Progenitor cell of endocrine pancreas (in vitro differentiated cells): ENCODE data around the gene SHROOM1. TPM values are rescaled to one million over a fixed set of nuclear protein-coding genes. Genes with fewer than 3 reads are reported as not detected.
"Not testable (repeated sequence)": the region's sequence is repeated elsewhere in the genome, so short reads cannot be mapped to it uniquely, and the experiment has no call there.

Experiments used
- DNase-seq: peaks from one replicate; pipeline ENCODE4 v3.0.0; 2021; ENCODE audit warnings: low spot score; ENCODE audit not compliant: unreplicated experiment
- H3K27ac Mint-ChIP-seq: 2 replicates; pipeline ENCODE4 v1.8.0; 2021; ENCODE audit warnings: mild to moderate bottlenecking, moderate library complexity, mixed read lengths
- H3K27me3 Mint-ChIP-seq: 2 replicates; pipeline ENCODE4 v1.8.0; 2021; ENCODE audit warnings: mixed read lengths
- H3K36me3 Mint-ChIP-seq: 2 replicates; pipeline ENCODE4 v1.8.0; 2022; ENCODE audit warnings: mixed read lengths; ENCODE audit not compliant: insufficient read depth
- H3K4me1 Mint-ChIP-seq: 2 replicates; pipeline ENCODE4 v1.8.0; 2021; ENCODE audit warnings: low read depth, mixed read lengths
- H3K4me3 Mint-ChIP-seq: 2 replicates; pipeline ENCODE4 v1.8.0; 2021; ENCODE audit warnings: low read depth, mild to moderate bottlenecking, moderate library complexity, mixed read lengths
- H3K9me3 Mint-ChIP-seq: 2 replicates; pipeline ENCODE4 v1.8.0; 2021; ENCODE audit warnings: low read depth, mixed read lengths
- total RNA-seq: library from RNA; stranded (reverse); gene quantifications from 2 replicates; pipeline ENCODE4 v1.2.1, GENCODE V29; 2021
- TF ChIP-seq, protein P1 (sequence below): fragments of 200-600 bp; sonication (generic); IDR thresholded peaks from one replicate; pipeline ENCODE4 v1.5.0; 2021; ENCODE audit warnings: antibody characterized with exemption, mild to moderate bottlenecking; ENCODE audit not compliant: unreplicated experiment

SHROOM1 gene
- total RNA-seq, 1 donor from 2014 or later, result 10.0 TPM

DNA sequence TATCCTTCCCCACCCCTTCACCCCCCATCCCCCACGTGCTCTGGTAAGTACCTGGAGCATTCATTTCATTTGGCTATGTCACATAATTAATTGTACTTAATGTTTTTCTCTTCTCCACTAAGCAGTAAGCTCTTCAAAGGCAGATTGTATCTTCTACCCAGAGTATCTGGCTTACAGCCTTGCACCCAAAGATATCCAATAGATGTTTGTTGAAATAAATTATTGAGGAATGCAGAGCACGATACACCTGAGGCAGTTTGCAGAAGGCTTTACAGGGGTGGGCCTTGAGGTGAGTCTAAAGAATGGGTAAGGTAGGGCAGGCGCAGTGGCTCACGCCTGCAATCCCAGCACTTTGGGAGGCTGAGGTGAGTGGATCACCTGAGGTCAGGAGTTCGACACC, 19.8 kb downstream of the SHROOM1 start:
- H3K27me3 Mint-ChIP-seq, result peaks cover 39% of the 10 kb centered on the region
- H3K9me3 Mint-ChIP-seq, result no peaks in the 10 kb centered on the region
- no peaks in the 10 kb centered on the region for H3K36me3 Mint-ChIP-seq
- no peak for DNase-seq
- no peak overlapping the region for H3K27ac Mint-ChIP-seq
- H3K4me1 Mint-ChIP-seq, result peaks cover 16% of the 10 kb centered on the region
- TF ChIP-seq, protein P1, sequence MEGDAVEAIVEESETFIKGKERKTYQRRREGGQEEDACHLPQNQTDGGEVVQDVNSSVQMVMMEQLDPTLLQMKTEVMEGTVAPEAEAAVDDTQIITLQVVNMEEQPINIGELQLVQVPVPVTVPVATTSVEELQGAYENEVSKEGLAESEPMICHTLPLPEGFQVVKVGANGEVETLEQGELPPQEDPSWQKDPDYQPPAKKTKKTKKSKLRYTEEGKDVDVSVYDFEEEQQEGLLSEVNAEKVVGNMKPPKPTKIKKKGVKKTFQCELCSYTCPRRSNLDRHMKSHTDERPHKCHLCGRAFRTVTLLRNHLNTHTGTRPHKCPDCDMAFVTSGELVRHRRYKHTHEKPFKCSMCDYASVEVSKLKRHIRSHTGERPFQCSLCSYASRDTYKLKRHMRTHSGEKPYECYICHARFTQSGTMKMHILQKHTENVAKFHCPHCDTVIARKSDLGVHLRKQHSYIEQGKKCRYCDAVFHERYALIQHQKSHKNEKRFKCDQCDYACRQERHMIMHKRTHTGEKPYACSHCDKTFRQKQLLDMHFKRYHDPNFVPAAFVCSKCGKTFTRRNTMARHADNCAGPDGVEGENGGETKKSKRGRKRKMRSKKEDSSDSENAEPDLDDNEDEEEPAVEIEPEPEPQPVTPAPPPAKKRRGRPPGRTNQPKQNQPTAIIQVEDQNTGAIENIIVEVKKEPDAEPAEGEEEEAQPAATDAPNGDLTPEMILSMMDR, result no peak
- H3K4me3 Mint-ChIP-seq, result no peak overlapping the region

DNA sequence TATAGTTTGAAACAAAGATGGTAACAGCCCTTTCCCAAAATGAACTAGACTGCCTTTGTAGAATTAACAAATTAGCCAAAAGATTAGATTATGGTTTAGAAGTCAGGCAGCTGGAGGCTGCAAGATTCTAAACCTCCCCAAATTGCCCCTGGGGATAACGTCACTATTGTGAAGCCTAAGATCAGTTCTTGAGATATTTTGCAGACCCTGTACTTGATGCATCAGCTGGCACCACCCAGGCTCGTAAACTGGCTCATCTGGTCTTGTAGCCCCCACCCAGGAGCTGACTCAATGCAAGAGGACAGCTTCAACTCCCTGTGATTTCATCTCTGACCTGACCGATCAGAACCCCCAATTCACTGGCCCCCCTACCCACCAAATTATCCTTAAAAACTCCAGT, 21.6 kb downstream of the SHROOM1 start:
- Mint-ChIP-seq H3K4me3 (no peak overlapping the region), H3K9me3 (peaks cover 5% of the 10 kb centered on the region), H3K4me1 (peaks cover 16% of the 10 kb centered on the region), H3K36me3 (no peaks in the 10 kb centered on the region), H3K27ac (peak overlapping the region; percentile 27), H3K27me3 (peaks cover 31% of the 10 kb centered on the region)
- no peak for DNase-seq
- TF ChIP-seq, protein P1, result no peak

DNA sequence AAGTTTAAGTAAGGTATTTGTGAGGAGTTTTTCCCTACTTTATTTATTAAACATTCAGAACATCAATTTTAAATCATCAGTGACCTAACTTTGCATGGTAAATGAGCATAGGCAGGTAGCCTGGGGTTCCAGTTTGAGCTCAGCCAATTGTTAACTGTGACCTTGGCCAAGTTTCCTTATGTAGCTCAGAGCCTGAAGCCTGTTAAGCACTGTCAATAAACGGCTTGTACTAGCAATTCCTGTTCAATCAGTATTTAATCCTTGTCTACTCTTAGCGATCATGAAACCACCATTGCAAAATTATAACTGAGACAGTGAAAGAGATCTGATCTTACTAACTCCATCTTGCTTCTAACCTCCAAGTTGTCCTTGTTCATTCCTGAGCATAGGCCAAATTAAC, 22.0 kb downstream of the SHROOM1 start:
- peaks cover 31% of the 10 kb centered on the region for H3K27me3 Mint-ChIP-seq
- peaks cover 16% of the 10 kb centered on the region for H3K4me1 Mint-ChIP-seq

DNA sequence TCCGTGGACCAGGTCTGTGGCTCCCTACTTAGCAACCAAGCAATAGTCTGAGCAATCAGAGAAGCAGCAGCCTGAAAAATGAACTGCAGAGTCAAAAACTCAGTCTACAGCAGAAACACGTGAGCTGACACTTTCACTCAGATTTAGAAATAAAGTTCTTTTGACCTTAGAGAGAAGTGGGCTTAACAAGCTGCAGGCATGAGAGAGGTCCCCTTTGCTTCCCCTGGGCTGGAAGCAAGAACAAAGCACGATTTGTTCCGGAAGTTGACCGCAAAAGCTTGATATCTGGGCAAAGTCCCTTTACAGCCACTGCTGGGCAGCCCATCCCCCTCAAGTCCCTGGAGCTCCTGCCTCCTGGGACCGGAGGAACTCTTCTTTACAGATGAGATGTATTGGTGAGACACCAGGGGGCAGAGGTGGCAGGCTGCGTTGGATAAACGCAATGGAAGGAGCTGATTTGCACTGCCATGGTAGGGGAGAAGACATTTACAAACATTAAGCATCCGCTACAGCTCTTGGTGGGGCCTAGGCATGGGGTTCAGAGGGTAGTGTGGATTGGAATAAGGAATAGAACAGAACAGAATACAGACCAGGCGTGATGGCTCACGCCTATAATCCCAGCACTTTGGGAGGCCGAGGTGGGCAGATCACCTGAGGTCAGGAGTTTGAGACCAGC, 23.1 kb downstream of the SHROOM1 start:
- Mint-ChIP-seq H3K36me3 (no peaks in the 10 kb centered on the region), H3K4me3 (peak overlapping the region; percentile 32), H3K27me3 (peaks cover 22% of the 10 kb centered on the region), H3K4me1 (peaks cover 16% of the 10 kb centered on the region), H3K27ac (peak overlapping the region; percentile 84), H3K9me3 (peaks cover 5% of the 10 kb centered on the region)
- no peak for DNase-seq
- TF ChIP-seq, protein P1, result peak; percentile 55

More for the DNA sequence above, 22.0 kb downstream of the SHROOM1 start:
- H3K27ac Mint-ChIP-seq, result peak overlapping the region; percentile 27
- TF ChIP-seq, protein P1, result no peak
- peaks cover 5% of the 10 kb centered on the region for H3K9me3 Mint-ChIP-seq
- H3K36me3 Mint-ChIP-seq, result no peaks in the 10 kb centered on the region
- no peak overlapping the region for H3K4me3 Mint-ChIP-seq
- no peak for DNase-seq

DNA sequence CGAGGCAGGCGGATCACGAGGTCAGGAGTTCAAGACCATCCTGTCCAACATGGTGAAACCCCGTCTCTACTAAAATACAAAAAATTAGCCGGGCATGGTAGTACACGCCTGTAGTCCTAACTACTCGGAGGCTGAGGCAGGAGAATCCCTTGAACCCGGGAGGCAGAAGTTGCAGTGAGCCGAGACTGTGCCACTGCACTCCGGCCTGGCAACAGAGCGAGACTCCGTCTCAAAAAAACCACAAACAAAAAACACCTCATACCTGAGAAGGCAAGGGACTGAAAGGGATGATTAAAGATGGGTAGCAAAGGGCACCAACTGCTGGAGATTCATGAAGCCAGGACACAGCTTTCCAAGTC, 23.7 kb downstream of the SHROOM1 start:
- H3K36me3 Mint-ChIP-seq, H3K9me3 Mint-ChIP-seq, DNase-seq: not testable (repeated sequence)
- Mint-ChIP-seq H3K27me3 (peaks cover 17% of the 10 kb centered on the region), H3K4me1 (peaks cover 16% of the 10 kb centered on the region), H3K27ac (peak overlapping the region; percentile 84), H3K4me3 (peak overlapping the region; percentile 12)

DNA sequence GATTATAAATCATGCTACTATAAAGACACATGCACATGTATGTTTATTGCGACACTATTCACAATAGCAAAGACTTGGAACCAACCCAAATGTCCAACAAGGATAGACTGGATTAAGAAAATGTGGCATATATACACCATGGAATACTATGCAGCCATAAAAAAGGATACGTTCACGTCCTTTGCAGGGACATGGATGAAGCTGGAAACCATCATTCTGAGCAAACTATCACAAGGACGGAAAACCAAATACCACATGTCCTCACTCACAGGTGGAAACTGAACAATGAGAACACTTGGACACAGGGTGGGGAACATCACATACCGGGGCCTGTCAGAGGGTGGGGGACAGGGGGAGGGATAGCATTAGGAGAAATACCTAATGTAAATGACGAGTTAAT, 24.6 kb downstream of the SHROOM1 start:
- not testable (repeated sequence) for H3K36me3 Mint-ChIP-seq, DNase-seq, H3K9me3 Mint-ChIP-seq, H3K27me3 Mint-ChIP-seq, H3K4me3 Mint-ChIP-seq
- Mint-ChIP-seq H3K4me1 (peaks cover 16% of the 10 kb centered on the region), H3K27ac (peak overlapping the region; percentile 43)

DNA sequence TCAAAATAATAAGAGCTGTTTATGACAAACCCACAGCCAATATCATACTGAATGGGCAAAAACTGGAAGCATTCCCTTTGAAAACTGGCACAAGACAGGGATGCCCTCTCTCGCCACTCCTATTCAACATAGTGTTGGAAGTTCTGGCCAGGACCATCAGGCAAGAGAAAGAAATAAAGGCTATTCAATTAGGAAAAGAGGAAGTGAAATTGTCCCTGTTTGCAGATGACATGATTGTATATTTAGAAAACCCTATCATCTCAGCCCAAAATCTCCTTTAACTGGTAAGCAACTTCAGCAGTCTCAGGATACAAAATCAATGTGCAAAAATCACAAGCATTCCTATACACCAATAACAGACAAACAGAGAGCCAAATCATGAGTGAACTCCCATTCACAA, 26.2 kb downstream of the SHROOM1 start:
- H3K27me3 Mint-ChIP-seq, H3K36me3 Mint-ChIP-seq, DNase-seq, H3K4me3 Mint-ChIP-seq, H3K27ac Mint-ChIP-seq, H3K9me3 Mint-ChIP-seq: not testable (repeated sequence)
- peaks cover 16% of the 10 kb centered on the region for H3K4me1 Mint-ChIP-seq

DNA sequence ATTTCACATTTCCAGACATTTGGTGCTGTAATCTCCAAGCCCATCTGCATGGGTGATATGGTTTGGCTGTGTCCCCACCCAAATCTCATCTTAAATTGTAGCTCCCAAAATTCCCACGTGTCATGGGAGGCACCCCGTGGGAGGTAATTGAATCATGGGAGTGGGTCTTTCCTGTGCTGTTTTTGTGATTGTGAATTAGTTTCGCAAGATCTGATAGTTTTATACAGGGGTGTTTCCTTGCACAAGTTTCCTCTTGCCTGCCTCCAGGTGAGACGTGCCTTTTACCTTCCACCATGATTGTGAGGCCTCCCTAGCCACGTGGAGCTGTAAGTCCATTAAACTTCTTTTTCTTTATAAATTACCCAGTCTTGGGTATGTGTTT, 27.8 kb downstream of the SHROOM1 start:
- not testable (repeated sequence) for H3K27me3 Mint-ChIP-seq, DNase-seq, H3K4me3 Mint-ChIP-seq, H3K9me3 Mint-ChIP-seq, H3K27ac Mint-ChIP-seq, H3K36me3 Mint-ChIP-seq
- H3K4me1 Mint-ChIP-seq, result peaks cover 12% of the 10 kb centered on the region
